ENCODE measurements around the gene RUFY3. TPM values are rescaled to one million over a fixed set of nuclear protein-coding genes. Genes with fewer than 3 reads are reported as not detected.
A peak's percentile ranks its signal among the peaks of the same experiment; 100 is the strongest.
"Not testable (repeated sequence)": the region's sequence is repeated elsewhere in the genome, so short reads cannot be mapped to it uniquely, and the experiment has no call there.

Gene RUFY3
- total RNA-seq, 1 donor from 2014 or later, result 43.2 TPM

- TF ChIP-seq, protein P1, sequence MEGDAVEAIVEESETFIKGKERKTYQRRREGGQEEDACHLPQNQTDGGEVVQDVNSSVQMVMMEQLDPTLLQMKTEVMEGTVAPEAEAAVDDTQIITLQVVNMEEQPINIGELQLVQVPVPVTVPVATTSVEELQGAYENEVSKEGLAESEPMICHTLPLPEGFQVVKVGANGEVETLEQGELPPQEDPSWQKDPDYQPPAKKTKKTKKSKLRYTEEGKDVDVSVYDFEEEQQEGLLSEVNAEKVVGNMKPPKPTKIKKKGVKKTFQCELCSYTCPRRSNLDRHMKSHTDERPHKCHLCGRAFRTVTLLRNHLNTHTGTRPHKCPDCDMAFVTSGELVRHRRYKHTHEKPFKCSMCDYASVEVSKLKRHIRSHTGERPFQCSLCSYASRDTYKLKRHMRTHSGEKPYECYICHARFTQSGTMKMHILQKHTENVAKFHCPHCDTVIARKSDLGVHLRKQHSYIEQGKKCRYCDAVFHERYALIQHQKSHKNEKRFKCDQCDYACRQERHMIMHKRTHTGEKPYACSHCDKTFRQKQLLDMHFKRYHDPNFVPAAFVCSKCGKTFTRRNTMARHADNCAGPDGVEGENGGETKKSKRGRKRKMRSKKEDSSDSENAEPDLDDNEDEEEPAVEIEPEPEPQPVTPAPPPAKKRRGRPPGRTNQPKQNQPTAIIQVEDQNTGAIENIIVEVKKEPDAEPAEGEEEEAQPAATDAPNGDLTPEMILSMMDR (IDR thresholded peaks at IDR 0.05; ENCODE audit: insufficient read depth, low read length, severe bottlenecking), result no peak
- H3K36me3 ChIP-seq (ENCODE audit: control insufficient read depth, insufficient read depth, low read length), result peaks cover 14% of the 10 kb centered on the region
- no peak for FAIRE-seq
- H3K27me3 ChIP-seq (ENCODE audit: control insufficient read depth, insufficient read depth, low read length), result no peaks in the 10 kb centered on the region
- no peak for DNase-seq (ENCODE audit: low read depth)
- no peak overlapping the region for H3K4me3 ChIP-seq (ENCODE audit: low read depth, low read length)
Measured at GRCh38 chr4:70833675-70834074, 111.9 kb downstream of the RUFY3 start.

- no peaks in the 10 kb centered on the region for H3K27me3 ChIP-seq (ENCODE audit: control insufficient read depth, insufficient read depth, low read length)
- FAIRE-seq (no peak), DNase-seq (ENCODE audit: low read depth) (no peak)
- H3K36me3 ChIP-seq (ENCODE audit: control insufficient read depth, insufficient read depth, low read length), result peaks cover 9% of the 10 kb centered on the region
- H3K4me3 ChIP-seq (ENCODE audit: low read depth, low read length), result no peak overlapping the region
- TF ChIP-seq, protein P1 (IDR thresholded peaks at IDR 0.05; ENCODE audit: insufficient read depth, low read length, severe bottlenecking), result no peak
Measured at GRCh38 chr4:70836081-70836480, 114.3 kb downstream of the RUFY3 start.

GRCh38 chr4:70838204-70838603, 116.4 kb downstream of the RUFY3 start:
- FAIRE-seq (no peak), DNase-seq (ENCODE audit: low read depth) (no peak)
- peaks cover 6% of the 10 kb centered on the region for H3K36me3 ChIP-seq (ENCODE audit: control insufficient read depth, insufficient read depth, low read length)
- peak overlapping the region; percentile 53 for H3K4me3 ChIP-seq (ENCODE audit: low read depth, low read length)
- TF ChIP-seq, protein P1 (IDR thresholded peaks at IDR 0.05; ENCODE audit: insufficient read depth, low read length, severe bottlenecking), result no peak
- H3K27me3 ChIP-seq (ENCODE audit: control insufficient read depth, insufficient read depth, low read length), result no peaks in the 10 kb centered on the region

DNA sequence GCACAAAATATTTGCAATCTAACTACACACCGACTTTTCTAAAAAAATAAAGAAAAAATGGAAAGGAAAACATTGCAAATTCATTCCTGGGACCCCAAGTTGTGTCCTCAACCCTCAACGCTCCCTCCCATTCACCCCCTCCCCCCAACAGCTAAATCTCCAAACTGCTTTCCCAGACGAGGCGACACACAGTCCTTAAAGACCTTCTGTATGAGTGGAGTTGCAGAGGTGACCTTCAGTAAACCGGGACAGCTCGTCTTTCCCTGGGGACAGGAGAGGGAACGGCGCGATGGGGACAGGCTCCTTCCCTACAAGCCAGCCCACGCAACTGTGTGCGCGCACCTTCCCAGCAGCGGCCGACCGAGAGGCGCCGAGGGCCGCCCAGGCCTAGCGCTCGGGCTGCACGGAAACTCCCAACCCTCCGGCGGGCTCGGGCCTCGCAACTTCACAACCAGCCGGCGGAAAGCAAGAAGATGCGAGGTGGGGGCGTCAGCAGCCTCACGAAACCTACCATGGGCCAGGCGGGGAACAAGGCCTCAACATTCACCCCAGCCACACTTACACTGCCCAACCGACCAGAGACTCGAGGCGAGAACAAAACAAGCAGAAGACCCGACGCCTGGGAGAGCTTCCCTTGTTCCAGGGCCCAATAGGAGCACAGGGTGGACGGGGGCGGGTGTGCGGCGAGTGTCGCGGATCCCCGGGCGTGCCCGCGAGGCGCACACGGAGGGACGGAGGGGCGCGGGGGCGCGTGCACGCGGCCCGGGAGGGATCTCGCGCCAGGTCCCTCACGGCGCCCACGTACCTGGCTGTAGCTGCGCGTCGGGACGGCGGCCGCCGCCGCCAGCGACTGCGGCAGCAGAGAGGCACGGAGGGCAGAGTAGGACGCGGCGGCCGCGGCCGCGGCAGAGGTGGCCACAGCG, 117.2 kb downstream of the RUFY3 start:
- FAIRE-seq (no peak), DNase-seq (ENCODE audit: low read depth) (peak; percentile 44)
- TF ChIP-seq, protein P1 (IDR thresholded peaks at IDR 0.05; ENCODE audit: insufficient read depth, low read length, severe bottlenecking), result no peak
- no peaks in the 10 kb centered on the region for H3K27me3 ChIP-seq (ENCODE audit: control insufficient read depth, insufficient read depth, low read length)
- peaks cover 6% of the 10 kb centered on the region for H3K36me3 ChIP-seq (ENCODE audit: control insufficient read depth, insufficient read depth, low read length)
- H3K4me3 ChIP-seq (ENCODE audit: low read depth, low read length), result peak overlapping the region; percentile 53

- FAIRE-seq, result no peak
- H3K27me3 ChIP-seq (ENCODE audit: control insufficient read depth, insufficient read depth, low read length), result no peaks in the 10 kb centered on the region
- H3K36me3 ChIP-seq (ENCODE audit: control insufficient read depth, insufficient read depth, low read length), result peaks cover 6% of the 10 kb centered on the region
- TF ChIP-seq, protein P1 (IDR thresholded peaks at IDR 0.05; ENCODE audit: insufficient read depth, low read length, severe bottlenecking), result no peak
- peak; percentile 75 for DNase-seq (ENCODE audit: low read depth)
- H3K4me3 ChIP-seq (ENCODE audit: low read depth, low read length), result peak within 1 kb of the TSS; percentile 53
Measured at GRCh38 chr4:70839589-70840093, 117.9 kb downstream of the RUFY3 start, which contains the start of gene GRSF1. TSS of gene GRSF1 (minus strand) at chr4:70839890. CDS start at chr4:70839827, 63 bp downstream.

DNA sequence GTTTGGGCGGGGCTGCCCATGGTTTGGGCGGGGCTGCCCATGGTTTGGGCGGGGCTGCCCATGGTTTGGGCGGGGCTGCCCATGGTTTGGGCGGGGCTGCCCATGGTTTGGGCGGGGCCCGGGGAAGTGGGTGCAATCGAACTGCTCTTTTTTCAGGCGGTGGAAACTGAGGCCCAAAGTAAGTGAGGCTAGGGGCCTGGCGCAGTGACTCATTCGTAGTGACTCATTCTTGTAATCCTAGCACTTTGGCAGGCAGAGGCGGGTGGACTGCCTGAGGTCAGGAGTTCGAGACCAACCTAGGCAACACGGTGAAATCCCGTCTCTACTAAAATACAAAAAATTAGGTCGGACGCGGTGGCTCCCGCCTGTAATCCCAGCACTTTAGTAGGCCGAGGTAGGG, 118.4 kb downstream of the RUFY3 start:
- H3K27me3 ChIP-seq (ENCODE audit: control insufficient read depth, insufficient read depth, low read length); H3K4me3 ChIP-seq (ENCODE audit: low read depth, low read length); H3K36me3 ChIP-seq (ENCODE audit: control insufficient read depth, insufficient read depth, low read length); FAIRE-seq: not testable (repeated sequence)
- DNase-seq (ENCODE audit: low read depth), result peak; percentile 28

- not testable (repeated sequence) for H3K36me3 ChIP-seq (ENCODE audit: control insufficient read depth, insufficient read depth, low read length); DNase-seq (ENCODE audit: low read depth); FAIRE-seq; H3K27me3 ChIP-seq (ENCODE audit: control insufficient read depth, insufficient read depth, low read length); H3K4me3 ChIP-seq (ENCODE audit: low read depth, low read length)
Measured at GRCh38 chr4:70840631-70841030, 118.9 kb downstream of the RUFY3 start.
